Adrenal gland (tissue), 12 donors: ENCODE measurements around the gene RPS5. TPM values are rescaled to one million over a fixed set of nuclear protein-coding genes. Genes with fewer than 3 reads are reported as not detected.

Experiments
- microRNA-seq, 3 donors: library from miRNA; unstranded; fragments of <30 nt; microRNA quantifications; one replicate each; pipeline ENCODE4, GENCODE V29; 2017 to 2020
- polyA plus RNA-seq, 3 donors: library from polyadenylated mRNA; stranded (reverse); fragments of 200-250 nt in 2 of 3; fragments of 350-450 nt in 1 of 3; fragmentation: Illumina TruSeq in 1 of 3; extraction: RNeasy Lipid Tissue Mini Kit (QIAGEN cat#74804) in 1 of 3; gene quantifications; one replicate each; pipeline ENCODE4 v1.2.3, GENCODE V29; 2013 to 2014
- small RNA-seq, 2 donors: library from RNA; depleted of rRNA; stranded (forward); fragments of <200 nt; gene quantifications; one replicate each; pipeline ENCODE3, GENCODE V24; 2016
- total RNA-seq, 9 donors: library from RNA; depleted of rRNA in 4 of 9; stranded (reverse); fragments of >200 nt in 4 of 9; fragments of 120-200 nt in 1 of 9; fragmentation: NEBNext Ultra II Directional in 1 of 9; extraction: Animal tissue kit (Norgen Biotek cat#: 25700) in 1 of 9; gene quantifications; one replicate each; pipeline versions ENCODE4 v1.1.0 to v1.2.4, GENCODE V29; 2013 to 2023
- donor health status: healthy with polysubstance abuse.
- donor health status: Bipolar disorder and iron deficiency.
- donor health status: DM: yes; HTN: yes; CAD: no.
- donor health status: DM: no; HTN: no; CAD: no.
- donor health status: DM: no; HTN: no; CAD: no.
- donor health status: DM: yes; HTN: yes; CAD: no.

RPS5 gene
- total and polyA plus RNA-seq, 12 donors: 555 to 1,999 (median 1,094) TPM

Small RNA genes within 50 kb of the gene (microRNA-seq; reads per million reads assigned to microRNA genes)
- gene MIR4754: 0 to 0.57 (median 0.45) reads per million in 3 donors

Small RNA genes within 50 kb of the gene (small RNA-seq; reads per million reads assigned to genes)
- gene MIR4754: 0 to 0.24 reads per million in 2 donors
- 0.08 to 0.59 reads per million in 2 donors for gene RNA5SP473

Other genes starting within 250 kb of the RPS5 start
- 10 to 100 TPM in 5 of 9 donors, 1 to 10 TPM in 4; 7.4 to 19.5 (median 10.5) TPM for gene ZNF329, start 236.5 kb upstream of the RPS5 start, total RNA-seq
- gene ZNF329, start 236.5 kb upstream of the RPS5 start, polyA plus RNA-seq: 10 to 100 TPM in 1 of 3 donors, 1 to 10 TPM in 2; 2.7 to 13.4 (median 3.5) TPM
- 10 to 100 TPM; 19.2 to 34.5 (median 23.0) TPM for gene ZNF274, start 204.2 kb upstream of the RPS5 start, total RNA-seq
- 10 to 100 TPM; 12.4 to 22.2 (median 14.4) TPM for gene ZNF274, start 204.2 kb upstream of the RPS5 start, polyA plus RNA-seq
- gene ZNF544, start 158.4 kb upstream of the RPS5 start, total RNA-seq: 100 to 1,000 TPM in 1 of 9 donors, 10 to 100 TPM in 8; 24.6 to 170 (median 31.4) TPM
- gene ZNF544, start 158.4 kb upstream of the RPS5 start, polyA plus RNA-seq: 10 to 100 TPM; 10.8 to 26.5 (median 24.9) TPM
- 1 to 10 TPM; 5.8 to 8.6 (median 6.7) TPM for gene ZNF8, start 108.3 kb upstream of the RPS5 start, total RNA-seq
- 1 to 10 TPM; 1.6 to 2.6 (median 2.4) TPM for gene ZNF8, start 108.3 kb upstream of the RPS5 start, polyA plus RNA-seq
- gene ERVK3-1, start 81.9 kb upstream of the RPS5 start, total RNA-seq: 10 to 100 TPM; 18.4 to 56.8 (median 31.4) TPM
- 10 to 100 TPM; 36.3 to 70.5 (median 48.4) TPM for gene ERVK3-1, start 81.9 kb upstream of the RPS5 start, polyA plus RNA-seq
- 1 to 10 TPM; 1.8 to 4.8 (median 3.3) TPM for gene ZSCAN22, start 60.3 kb upstream of the RPS5 start, total RNA-seq
- gene ZSCAN22, start 60.3 kb upstream of the RPS5 start, polyA plus RNA-seq: 1 to 10 TPM in 2 of 3 donors, under 1 TPM in 1; 0.98 to 3.1 (median 1.2) TPM
- 10 to 100 TPM in 3 of 9 donors, 1 to 10 TPM in 5, under 1 TPM in 1; 0.39 to 20.9 (median 6.5) TPM for gene A1BG, start 33.8 kb upstream of the RPS5 start, total RNA-seq
- gene A1BG, start 33.8 kb upstream of the RPS5 start, polyA plus RNA-seq: 10 to 100 TPM in 2 of 3 donors, not detected in 1; 31.3 to 41.3 TPM
- gene ZNF497, start 24.5 kb upstream of the RPS5 start, total RNA-seq: 1 to 10 TPM in 8 of 9 donors, under 1 TPM in 1; 0.35 to 8.1 (median 1.5) TPM
- 1 to 10 TPM in 2 of 3 donors, under 1 TPM in 1; 0.20 to 2.2 (median 2.0) TPM for gene ZNF497, start 24.5 kb upstream of the RPS5 start, polyA plus RNA-seq
- gene ZNF837, start 6.2 kb upstream of the RPS5 start, total RNA-seq: 10 to 100 TPM in 1 of 9 donors, 1 to 10 TPM in 8; 2.4 to 10.5 (median 4.3) TPM
- gene ZNF837, start 6.2 kb upstream of the RPS5 start, polyA plus RNA-seq: 1 to 10 TPM in 2 of 3 donors, under 1 TPM in 1; 0.09 to 8.1 (median 6.1) TPM
- not detected for gene RNF225, start 8.4 kb downstream of the RPS5 start, total RNA-seq
- not detected for gene RNF225, start 8.4 kb downstream of the RPS5 start, polyA plus RNA-seq
- 10 to 100 TPM; 11.7 to 37.5 (median 15.9) TPM for gene ZNF584, start 21.4 kb downstream of the RPS5 start, total RNA-seq
- 10 to 100 TPM in 1 of 3 donors, 1 to 10 TPM in 2; 7.1 to 12.3 (median 9.7) TPM for gene ZNF584, start 21.4 kb downstream of the RPS5 start, polyA plus RNA-seq
- gene ZNF132, start 52.9 kb downstream of the RPS5 start, total RNA-seq: 10 to 100 TPM in 1 of 9 donors, 1 to 10 TPM in 8; 2.4 to 12.0 (median 4.9) TPM
- gene ZNF132, start 52.9 kb downstream of the RPS5 start, polyA plus RNA-seq: 1 to 10 TPM; 1.3 to 3.2 (median 1.4) TPM
- gene ZNF324B, start 64.4 kb downstream of the RPS5 start, total RNA-seq: 1 to 10 TPM; 3.1 to 8.7 (median 6.7) TPM
- gene ZNF324B, start 64.4 kb downstream of the RPS5 start, polyA plus RNA-seq: 1 to 10 TPM; 1.4 to 3.6 (median 1.5) TPM
- gene ZNF324, start 79.8 kb downstream of the RPS5 start, total RNA-seq: 10 to 100 TPM in 6 of 9 donors, 1 to 10 TPM in 3; 7.5 to 58.3 (median 15.4) TPM
- 1 to 10 TPM; 2.1 to 7.2 (median 3.5) TPM for gene ZNF324, start 79.8 kb downstream of the RPS5 start, polyA plus RNA-seq
- 10 to 100 TPM in 8 of 9 donors, 1 to 10 TPM in 1; 8.4 to 21.6 (median 14.5) TPM for gene ZNF446, start 89.1 kb downstream of the RPS5 start, total RNA-seq
- gene ZNF446, start 89.1 kb downstream of the RPS5 start, polyA plus RNA-seq: 10 to 100 TPM in 2 of 3 donors, 1 to 10 TPM in 1; 2.7 to 30.8 (median 25.6) TPM
- 10 to 100 TPM in 3 of 9 donors, 1 to 10 TPM in 6; 3.8 to 17.1 (median 9.1) TPM for gene SLC27A5, start 124.7 kb downstream of the RPS5 start, total RNA-seq
- 10 to 100 TPM in 2 of 3 donors, 1 to 10 TPM in 1; 5.9 to 18.3 (median 17.5) TPM for gene SLC27A5, start 124.7 kb downstream of the RPS5 start, polyA plus RNA-seq
- gene ZBTB45, start 132.5 kb downstream of the RPS5 start, total RNA-seq: 10 to 100 TPM in 8 of 9 donors, 1 to 10 TPM in 1; 2.6 to 20.4 (median 14.7) TPM
- 10 to 100 TPM in 1 of 3 donors, 1 to 10 TPM in 2; 1.7 to 12.6 (median 7.9) TPM for gene ZBTB45, start 132.5 kb downstream of the RPS5 start, polyA plus RNA-seq
- gene TRIM28, start 156.8 kb downstream of the RPS5 start, total RNA-seq: 100 to 1,000 TPM; 161 to 279 (median 220) TPM
- 100 to 1,000 TPM; 245 to 302 (median 254) TPM for gene TRIM28, start 156.8 kb downstream of the RPS5 start, polyA plus RNA-seq
- 100 to 1,000 TPM; 146 to 246 (median 199) TPM for gene CHMP2A, start 167.8 kb downstream of the RPS5 start, total RNA-seq
- gene CHMP2A, start 167.8 kb downstream of the RPS5 start, polyA plus RNA-seq: 100 to 1,000 TPM; 273 to 560 (median 394) TPM
- gene UBE2M, start 171.3 kb downstream of the RPS5 start, total RNA-seq: 100 to 1,000 TPM in 1 of 9 donors, 10 to 100 TPM in 8; 19.9 to 164 (median 77.2) TPM
- 100 to 1,000 TPM in 1 of 3 donors, 10 to 100 TPM in 2; 51.1 to 193 (median 55.6) TPM for gene UBE2M, start 171.3 kb downstream of the RPS5 start, polyA plus RNA-seq
- 10 to 100 TPM; 13.8 to 77.0 (median 33.2) TPM for gene MZF1, start 186.1 kb downstream of the RPS5 start, total RNA-seq
- gene MZF1, start 186.1 kb downstream of the RPS5 start, polyA plus RNA-seq: 100 to 1,000 TPM in 2 of 3 donors, 1 to 10 TPM in 1; 8.7 to 152 (median 130) TPM